Neural cell (in vitro differentiated cells): ENCODE data around the gene PLA2G5.

ENCODE experiments used
- RAD21 ChIP-seq: fragments of 450-650 bp; conservative IDR thresholded peaks from 2 replicates; pipeline ENCODE4 v1.6.1; 2014; ENCODE audit warnings: antibody characterized with exemption, mild to moderate bottlenecking, moderate library complexity
- TF ChIP-seq, protein P1 (sequence below): IDR thresholded peaks from 2 replicates; pipeline ENCODE4 v1.6.1; 2012; ENCODE audit warnings: borderline replicate concordance
- TF ChIP-seq, protein P2 (sequence below): fragments of 450-650 bp; IDR thresholded peaks from 2 replicates; pipeline ENCODE4 v1.5.1; 2014; ENCODE audit warnings: antibody characterized with exemption, mild to moderate bottlenecking, moderate library complexity; ENCODE audit not compliant: poor library complexity, severe bottlenecking

DNA sequence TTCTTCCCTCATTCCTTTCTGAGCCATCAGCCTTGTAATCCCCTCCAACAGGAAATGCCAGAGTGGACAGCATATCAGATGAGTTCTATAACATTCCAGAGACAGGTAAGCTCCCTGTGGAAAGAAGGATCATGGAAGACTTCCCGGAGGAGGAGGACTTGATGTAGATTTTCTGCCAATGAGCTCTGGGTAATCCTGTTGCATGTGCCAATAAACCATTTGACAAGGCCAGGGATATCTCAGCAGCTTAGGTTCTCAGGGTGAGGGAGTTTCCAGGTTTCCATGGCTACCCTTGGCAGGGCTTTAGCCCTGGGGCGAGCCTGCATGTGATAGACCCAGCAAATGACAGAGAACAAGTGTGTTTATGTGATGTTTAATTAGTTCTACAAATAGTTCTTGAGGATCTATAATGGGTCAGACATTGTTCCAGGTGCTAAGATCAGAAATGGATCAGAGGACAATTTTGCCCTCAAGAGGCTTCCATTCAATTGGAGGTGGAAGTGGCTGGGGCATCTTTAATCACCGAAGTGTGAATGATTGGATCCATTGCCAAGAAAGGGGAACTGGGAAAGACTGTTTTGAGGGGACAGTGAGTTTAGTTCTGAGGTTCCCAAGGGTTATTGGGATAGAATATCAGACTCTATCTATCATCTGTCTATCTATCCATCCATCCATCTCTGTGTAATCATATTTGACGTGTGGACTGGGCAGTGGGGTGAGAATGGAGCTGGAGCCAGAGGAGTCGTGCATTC, 6.9 kb downstream of the PLA2G5 start:
- TF ChIP-seq, protein P1, sequence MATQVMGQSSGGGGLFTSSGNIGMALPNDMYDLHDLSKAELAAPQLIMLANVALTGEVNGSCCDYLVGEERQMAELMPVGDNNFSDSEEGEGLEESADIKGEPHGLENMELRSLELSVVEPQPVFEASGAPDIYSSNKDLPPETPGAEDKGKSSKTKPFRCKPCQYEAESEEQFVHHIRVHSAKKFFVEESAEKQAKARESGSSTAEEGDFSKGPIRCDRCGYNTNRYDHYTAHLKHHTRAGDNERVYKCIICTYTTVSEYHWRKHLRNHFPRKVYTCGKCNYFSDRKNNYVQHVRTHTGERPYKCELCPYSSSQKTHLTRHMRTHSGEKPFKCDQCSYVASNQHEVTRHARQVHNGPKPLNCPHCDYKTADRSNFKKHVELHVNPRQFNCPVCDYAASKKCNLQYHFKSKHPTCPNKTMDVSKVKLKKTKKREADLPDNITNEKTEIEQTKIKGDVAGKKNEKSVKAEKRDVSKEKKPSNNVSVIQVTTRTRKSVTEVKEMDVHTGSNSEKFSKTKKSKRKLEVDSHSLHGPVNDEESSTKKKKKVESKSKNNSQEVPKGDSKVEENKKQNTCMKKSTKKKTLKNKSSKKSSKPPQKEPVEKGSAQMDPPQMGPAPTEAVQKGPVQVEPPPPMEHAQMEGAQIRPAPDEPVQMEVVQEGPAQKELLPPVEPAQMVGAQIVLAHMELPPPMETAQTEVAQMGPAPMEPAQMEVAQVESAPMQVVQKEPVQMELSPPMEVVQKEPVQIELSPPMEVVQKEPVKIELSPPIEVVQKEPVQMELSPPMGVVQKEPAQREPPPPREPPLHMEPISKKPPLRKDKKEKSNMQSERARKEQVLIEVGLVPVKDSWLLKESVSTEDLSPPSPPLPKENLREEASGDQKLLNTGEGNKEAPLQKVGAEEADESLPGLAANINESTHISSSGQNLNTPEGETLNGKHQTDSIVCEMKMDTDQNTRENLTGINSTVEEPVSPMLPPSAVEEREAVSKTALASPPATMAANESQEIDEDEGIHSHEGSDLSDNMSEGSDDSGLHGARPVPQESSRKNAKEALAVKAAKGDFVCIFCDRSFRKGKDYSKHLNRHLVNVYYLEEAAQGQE: no peak
- TF ChIP-seq, protein P2, sequence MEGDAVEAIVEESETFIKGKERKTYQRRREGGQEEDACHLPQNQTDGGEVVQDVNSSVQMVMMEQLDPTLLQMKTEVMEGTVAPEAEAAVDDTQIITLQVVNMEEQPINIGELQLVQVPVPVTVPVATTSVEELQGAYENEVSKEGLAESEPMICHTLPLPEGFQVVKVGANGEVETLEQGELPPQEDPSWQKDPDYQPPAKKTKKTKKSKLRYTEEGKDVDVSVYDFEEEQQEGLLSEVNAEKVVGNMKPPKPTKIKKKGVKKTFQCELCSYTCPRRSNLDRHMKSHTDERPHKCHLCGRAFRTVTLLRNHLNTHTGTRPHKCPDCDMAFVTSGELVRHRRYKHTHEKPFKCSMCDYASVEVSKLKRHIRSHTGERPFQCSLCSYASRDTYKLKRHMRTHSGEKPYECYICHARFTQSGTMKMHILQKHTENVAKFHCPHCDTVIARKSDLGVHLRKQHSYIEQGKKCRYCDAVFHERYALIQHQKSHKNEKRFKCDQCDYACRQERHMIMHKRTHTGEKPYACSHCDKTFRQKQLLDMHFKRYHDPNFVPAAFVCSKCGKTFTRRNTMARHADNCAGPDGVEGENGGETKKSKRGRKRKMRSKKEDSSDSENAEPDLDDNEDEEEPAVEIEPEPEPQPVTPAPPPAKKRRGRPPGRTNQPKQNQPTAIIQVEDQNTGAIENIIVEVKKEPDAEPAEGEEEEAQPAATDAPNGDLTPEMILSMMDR: no peak
- TF ChIP-seq RAD21: no peak
